Activated naive CD4-positive, alpha-beta T cell treated with anti-CD3 and anti-CD28 coated beads, Interleukin-2, amount 50 U/mL, for 24 hours (primary cell): ENCODE data around the gene BRIP1.
"Not testable (repeated sequence)": the region's sequence is repeated elsewhere in the genome, so short reads cannot be mapped to it uniquely, and the experiment has no call there.

Source experiments
- H3K27ac Mint-ChIP-seq: one replicate; pipeline ENCODE4 v1.8.0; 2021; ENCODE audit warnings: mild to moderate bottlenecking, mixed read lengths
- H3K27me3 Mint-ChIP-seq: one replicate; pipeline ENCODE4 v1.8.0; 2021; ENCODE audit warnings: mixed read lengths
- H3K36me3 Mint-ChIP-seq: one replicate; pipeline ENCODE4 v1.8.0; 2021; ENCODE audit warnings: mixed read lengths
- H3K4me1 Mint-ChIP-seq: one replicate; pipeline ENCODE4 v1.8.0; 2021; ENCODE audit warnings: mixed read lengths
- H3K4me3 Mint-ChIP-seq: one replicate; pipeline ENCODE4 v1.8.0; 2021; ENCODE audit warnings: mild to moderate bottlenecking, mixed read lengths
- H3K9me3 Mint-ChIP-seq: one replicate; pipeline ENCODE4 v1.8.0; 2021; ENCODE audit warnings: mixed read lengths

Gene BRIP1

DNA sequence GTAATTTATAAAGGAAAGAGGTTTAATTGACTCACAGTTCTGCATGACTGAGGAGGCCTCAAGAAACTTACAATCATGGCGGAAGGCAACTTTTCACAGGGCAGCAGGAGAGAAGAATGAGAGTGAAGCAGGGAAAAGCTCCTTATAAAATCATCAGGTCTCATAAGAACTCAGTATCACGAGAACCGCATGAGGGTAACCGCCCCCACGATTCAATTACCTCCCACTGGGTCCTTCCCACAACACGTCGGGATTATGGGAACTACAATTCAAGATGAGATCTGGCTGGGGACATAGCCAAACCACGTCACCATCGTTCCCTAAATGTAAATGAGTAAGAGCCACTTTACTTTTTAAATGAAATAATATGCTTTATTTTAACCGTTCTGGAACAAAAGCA lies 182.4 kb downstream of the BRIP1 start:
- H3K36me3 Mint-ChIP-seq, result no peaks in the 10 kb centered on the region
- H3K27me3 Mint-ChIP-seq, result no peaks in the 10 kb centered on the region
- H3K4me3 Mint-ChIP-seq, result no peak overlapping the region
- H3K9me3 Mint-ChIP-seq, result no peaks in the 10 kb centered on the region
- H3K27ac Mint-ChIP-seq, result no peak overlapping the region
- H3K4me1 Mint-ChIP-seq, result no peaks in the 10 kb centered on the region

- Mint-ChIP-seq H3K27me3 (peaks cover 3% of the 10 kb centered on the region), H3K36me3 (no peaks in the 10 kb centered on the region), H3K27ac (no peak overlapping the region), H3K4me1 (no peaks in the 10 kb centered on the region), H3K9me3 (no peaks in the 10 kb centered on the region), H3K4me3 (no peak overlapping the region)
These were observed 185.0 kb downstream of the BRIP1 start for GRCh38 chr17:61678339-61678738.

DNA sequence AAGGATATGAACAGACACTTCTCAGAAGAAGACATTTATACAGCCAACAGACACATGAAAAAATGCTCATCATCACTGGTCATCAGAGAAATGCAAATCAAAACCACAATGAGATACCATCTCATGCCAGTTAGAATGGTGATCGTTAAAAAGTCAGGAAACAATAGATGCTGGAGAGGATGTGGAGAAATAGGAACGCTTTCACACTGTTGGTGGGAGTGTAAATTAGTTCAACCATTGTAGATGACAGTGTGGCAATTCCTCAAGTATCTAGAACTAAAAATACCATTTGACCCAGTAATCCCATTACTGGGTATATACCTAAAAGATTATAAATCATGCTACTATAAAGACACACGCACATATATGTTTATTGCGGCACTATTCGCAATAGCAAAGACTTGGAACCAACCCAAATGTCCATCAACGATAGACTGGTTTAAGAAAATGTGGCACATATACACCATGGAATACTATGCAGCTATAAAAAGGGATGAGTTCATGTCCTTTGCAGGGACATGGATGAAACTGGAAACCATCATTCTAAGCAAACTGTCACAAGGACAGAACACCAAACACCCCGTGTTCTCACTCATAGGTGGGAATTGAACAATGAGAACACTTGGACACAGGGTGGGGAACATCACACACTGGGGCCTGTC lies 186.0 kb downstream of the BRIP1 start:
- H3K36me3 Mint-ChIP-seq, H3K27ac Mint-ChIP-seq, H3K4me1 Mint-ChIP-seq, H3K9me3 Mint-ChIP-seq, H3K27me3 Mint-ChIP-seq, H3K4me3 Mint-ChIP-seq: not testable (repeated sequence)

GRCh38 chr17:61676522-61676921 lies 186.8 kb downstream of the BRIP1 start:
- H3K4me3 Mint-ChIP-seq, H3K4me1 Mint-ChIP-seq, H3K9me3 Mint-ChIP-seq, H3K36me3 Mint-ChIP-seq, H3K27ac Mint-ChIP-seq, H3K27me3 Mint-ChIP-seq: not testable (repeated sequence)

GRCh38 chr17:61674609-61675008 lies 188.7 kb downstream of the BRIP1 start:
- H3K4me1 Mint-ChIP-seq, H3K9me3 Mint-ChIP-seq, H3K27ac Mint-ChIP-seq, H3K36me3 Mint-ChIP-seq, H3K27me3 Mint-ChIP-seq, H3K4me3 Mint-ChIP-seq: not testable (repeated sequence)

DNA sequence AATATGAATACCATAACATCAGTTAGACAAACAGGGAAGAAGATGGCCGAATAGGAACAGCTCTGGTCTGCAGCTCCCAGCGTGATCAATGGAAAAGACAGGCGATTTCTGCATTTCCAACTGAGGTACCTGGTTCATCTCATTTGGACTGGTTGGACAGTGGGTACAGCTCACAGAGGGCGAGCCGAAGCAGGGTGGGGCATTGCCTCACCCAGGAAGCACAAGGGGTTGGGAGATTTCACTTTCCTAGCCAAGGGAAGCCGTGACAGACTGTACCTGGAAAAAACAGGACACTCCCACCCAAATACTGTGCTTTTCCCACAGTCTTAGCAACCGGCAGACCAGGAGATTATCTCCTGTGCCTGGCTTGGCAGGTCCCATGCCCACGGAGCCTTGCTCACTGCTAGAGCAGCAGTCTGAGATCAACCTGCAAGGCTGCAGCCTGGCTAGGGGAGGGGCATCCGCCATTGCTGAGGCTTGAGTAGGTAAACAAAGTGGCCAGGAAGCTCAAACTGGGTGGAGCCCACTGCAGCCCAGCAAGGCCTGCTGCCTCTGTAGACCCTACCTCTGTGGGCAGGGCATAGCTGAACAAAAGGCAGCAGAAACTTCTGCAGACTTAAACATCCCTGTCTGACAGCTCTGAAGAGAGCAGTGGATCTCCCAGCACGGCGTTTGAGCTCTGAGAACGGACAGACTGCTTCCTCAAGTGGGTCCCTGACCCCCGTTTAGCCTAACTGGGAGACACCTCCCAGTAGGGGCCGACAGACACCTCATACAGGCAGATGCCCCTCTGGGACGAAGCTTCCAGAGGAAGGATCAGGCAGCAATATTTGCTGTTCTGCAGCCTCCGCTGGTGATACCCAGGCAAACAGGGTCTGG lies 190.1 kb downstream of the BRIP1 start:
- not testable (repeated sequence) for H3K4me1 Mint-ChIP-seq, H3K36me3 Mint-ChIP-seq, H3K4me3 Mint-ChIP-seq, H3K9me3 Mint-ChIP-seq, H3K27me3 Mint-ChIP-seq, H3K27ac Mint-ChIP-seq

- H3K4me1 Mint-ChIP-seq, result no peaks in the 10 kb centered on the region
- no peak overlapping the region for H3K27ac Mint-ChIP-seq
- H3K4me3 Mint-ChIP-seq, result no peak overlapping the region
- no peaks in the 10 kb centered on the region for H3K36me3 Mint-ChIP-seq
- no peaks in the 10 kb centered on the region for H3K9me3 Mint-ChIP-seq
- H3K27me3 Mint-ChIP-seq, result peaks cover 9% of the 10 kb centered on the region
These were observed 191.2 kb downstream of the BRIP1 start for GRCh38 chr17:61672140-61672539.

DNA sequence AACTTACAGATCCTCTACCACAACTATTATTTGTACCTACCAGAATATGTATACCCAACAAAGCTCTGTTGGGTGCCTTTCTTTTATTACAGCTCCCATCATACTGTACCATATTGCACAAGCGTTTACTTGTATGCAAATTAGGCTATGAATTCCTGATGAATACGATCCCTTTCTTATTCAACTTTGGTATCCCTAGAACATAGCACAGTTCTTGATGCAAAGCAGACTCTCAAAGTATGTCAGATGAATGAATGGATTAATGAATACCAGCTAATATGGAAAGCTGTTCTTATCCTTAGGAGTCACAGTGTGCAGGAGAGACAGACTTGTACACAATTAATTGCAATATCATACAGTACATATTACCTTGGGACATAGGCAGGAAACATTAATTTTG lies 192.6 kb downstream of the BRIP1 start:
- H3K27me3 Mint-ChIP-seq, result peaks cover 10% of the 10 kb centered on the region
- no peaks in the 10 kb centered on the region for H3K9me3 Mint-ChIP-seq
- H3K36me3 Mint-ChIP-seq, result no peaks in the 10 kb centered on the region
- H3K4me1 Mint-ChIP-seq, result no peaks in the 10 kb centered on the region
- H3K4me3 Mint-ChIP-seq, result no peak overlapping the region
- no peak overlapping the region for H3K27ac Mint-ChIP-seq

GRCh38 chr17:61669522-61669921 lies 193.8 kb downstream of the BRIP1 start:
- Mint-ChIP-seq H3K4me1 (no peaks in the 10 kb centered on the region), H3K4me3 (no peak overlapping the region), H3K27me3 (peaks cover 15% of the 10 kb centered on the region), H3K27ac (no peak overlapping the region), H3K36me3 (no peaks in the 10 kb centered on the region), H3K9me3 (no peaks in the 10 kb centered on the region)

DNA sequence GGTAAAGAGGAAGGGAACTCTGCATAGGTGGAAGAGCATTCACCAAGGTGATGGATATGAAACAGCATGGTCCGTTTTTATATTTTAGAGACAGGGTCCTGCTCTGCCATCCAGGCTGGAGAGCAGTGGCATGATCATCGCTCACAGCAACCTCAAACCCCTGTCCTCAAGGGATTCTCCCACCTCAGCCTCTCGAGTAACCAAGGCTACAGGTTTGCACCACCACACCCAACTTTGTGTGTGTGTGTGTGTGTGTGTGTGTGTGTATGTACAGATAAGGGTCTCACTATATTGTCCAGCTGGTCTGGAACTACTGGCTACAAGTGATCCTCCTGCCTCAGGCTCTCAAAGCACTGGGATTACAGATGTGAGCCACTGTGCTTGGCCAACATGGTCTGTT lies 194.8 kb downstream of the BRIP1 start:
- Mint-ChIP-seq H3K27ac (no peak overlapping the region), H3K4me3 (no peak overlapping the region), H3K27me3 (peaks cover 12% of the 10 kb centered on the region), H3K4me1 (no peaks in the 10 kb centered on the region), H3K36me3 (no peaks in the 10 kb centered on the region), H3K9me3 (no peaks in the 10 kb centered on the region)

DNA sequence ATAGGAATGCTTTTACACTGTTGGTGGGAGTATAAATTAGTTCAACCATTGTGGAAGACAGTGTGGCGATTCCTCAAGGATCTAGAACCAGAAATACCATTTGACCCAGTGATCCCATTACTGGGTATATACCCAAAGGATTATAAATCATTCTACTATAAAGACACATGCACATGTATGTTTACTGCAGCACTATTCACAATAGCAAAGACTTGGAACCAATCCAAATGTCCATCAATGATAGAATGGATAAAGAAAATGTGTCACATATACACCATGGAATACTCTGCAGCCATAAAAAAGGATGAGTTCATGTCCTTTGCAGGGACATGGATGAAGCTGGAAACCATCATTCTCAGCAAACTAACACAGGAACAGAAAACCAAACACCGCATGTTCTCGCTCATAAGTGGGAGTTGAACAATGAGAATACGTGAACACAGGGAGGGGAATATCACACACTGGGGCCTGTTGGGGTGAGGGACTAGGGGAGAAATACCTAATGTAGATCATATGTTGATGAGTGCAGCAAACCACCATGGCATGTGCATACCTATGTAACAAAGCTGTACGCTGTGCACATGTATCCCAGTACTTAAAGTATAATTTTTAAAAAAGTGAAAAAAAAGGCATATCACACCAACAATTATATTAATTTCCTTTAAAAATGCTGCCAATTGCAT lies 196.8 kb downstream of the BRIP1 start:
- not testable (repeated sequence) for H3K36me3 Mint-ChIP-seq, H3K4me3 Mint-ChIP-seq

DNA sequence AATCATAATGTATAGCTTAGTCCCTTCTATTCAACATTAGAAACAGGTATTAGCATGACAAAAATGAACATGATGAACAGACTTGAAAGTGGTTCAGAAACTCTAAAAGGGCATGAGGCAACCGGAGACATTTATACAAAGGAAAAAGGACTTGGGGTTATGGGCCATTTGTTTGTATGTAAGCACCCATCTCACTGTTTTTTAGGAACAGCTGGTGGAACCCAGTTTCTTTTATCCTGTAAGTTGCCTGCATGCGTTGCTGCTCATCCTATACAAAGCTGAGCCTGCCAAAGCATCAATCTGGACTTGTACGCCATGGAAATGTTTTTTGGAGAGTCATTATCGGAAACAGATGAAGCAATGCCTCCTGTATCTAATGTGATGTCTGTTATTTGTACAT lies 200.0 kb downstream of the BRIP1 start:
- H3K4me3 Mint-ChIP-seq, result no peak overlapping the region
- H3K4me1 Mint-ChIP-seq, result no peaks in the 10 kb centered on the region
- no peak overlapping the region for H3K27ac Mint-ChIP-seq
- no peaks in the 10 kb centered on the region for H3K9me3 Mint-ChIP-seq
- H3K36me3 Mint-ChIP-seq, result no peaks in the 10 kb centered on the region
- H3K27me3 Mint-ChIP-seq, result peaks cover 11% of the 10 kb centered on the region

More for the DNA sequence above, 196.8 kb downstream of the BRIP1 start:
- not testable (repeated sequence) for H3K9me3 Mint-ChIP-seq, H3K27ac Mint-ChIP-seq, H3K4me1 Mint-ChIP-seq
- H3K27me3 Mint-ChIP-seq, result peaks cover 17% of the 10 kb centered on the region

- no peak overlapping the region for H3K4me3 Mint-ChIP-seq
- no peaks in the 10 kb centered on the region for H3K9me3 Mint-ChIP-seq
These were observed 200.6 kb downstream of the BRIP1 start for GRCh38 chr17:61662741-61663140.

GRCh38 chr17:61662186-61662585 lies 201.1 kb downstream of the BRIP1 start:
- Mint-ChIP-seq H3K27me3 (peaks cover 11% of the 10 kb centered on the region), H3K27ac (no peak overlapping the region), H3K4me3 (no peak overlapping the region), H3K36me3 (no peaks in the 10 kb centered on the region), H3K4me1 (no peaks in the 10 kb centered on the region), H3K9me3 (no peaks in the 10 kb centered on the region)

More at GRCh38 chr17:61662741-61663140, 200.6 kb downstream of the BRIP1 start:
- H3K27ac Mint-ChIP-seq, result no peak overlapping the region
- H3K4me1 Mint-ChIP-seq, result no peaks in the 10 kb centered on the region
- no peaks in the 10 kb centered on the region for H3K36me3 Mint-ChIP-seq
- peaks cover 11% of the 10 kb centered on the region for H3K27me3 Mint-ChIP-seq

DNA sequence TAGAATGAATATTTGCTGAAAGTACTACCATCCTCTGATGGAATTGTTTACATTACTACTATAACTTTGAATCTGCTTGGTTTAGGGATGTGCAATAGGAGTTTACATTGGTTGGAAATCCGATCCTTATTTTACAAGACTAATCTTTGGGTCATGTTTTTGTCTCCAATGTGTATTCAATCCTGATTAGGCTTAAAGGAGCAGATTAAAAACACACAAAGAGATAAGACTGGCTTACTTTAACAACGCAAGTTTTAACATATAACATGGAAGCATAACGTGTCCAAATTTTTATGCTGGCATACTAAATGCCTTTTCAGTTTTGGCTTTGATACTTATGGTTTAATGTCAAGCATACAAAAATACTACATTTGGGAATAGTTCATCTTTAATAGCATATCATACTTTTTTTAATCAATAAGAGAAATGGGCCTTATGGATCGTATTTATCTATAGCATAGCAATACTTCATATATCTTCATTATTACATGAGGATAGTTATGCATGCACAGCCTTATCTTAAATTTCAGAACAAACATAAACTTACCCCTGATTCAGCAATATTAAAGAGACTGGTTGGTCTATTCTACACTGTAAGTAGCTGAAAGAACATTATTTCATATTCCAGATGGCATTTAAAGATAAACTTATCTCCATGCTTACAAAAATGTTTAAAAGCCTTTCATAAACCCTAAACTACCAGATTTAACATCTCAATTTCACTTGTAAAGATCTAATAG lies 202.4 kb downstream of the BRIP1 start:
- Mint-ChIP-seq H3K4me1 (no peaks in the 10 kb centered on the region), H3K4me3 (no peak overlapping the region), H3K9me3 (no peaks in the 10 kb centered on the region), H3K27ac (no peak overlapping the region), H3K36me3 (no peaks in the 10 kb centered on the region), H3K27me3 (peaks cover 13% of the 10 kb centered on the region)
